GM23248 (cell line): ENCODE data around the gene ZNF813. TPM values are rescaled to one million over a fixed set of nuclear protein-coding genes. Genes with fewer than 3 reads are reported as not detected.
A peak's percentile ranks its signal among the peaks of the same experiment; 100 is the strongest.

ENCODE experiments used
- DNase-seq: peaks from one replicate; pipeline ENCODE4 v3.0.0-alpha.2; 2015
- H2AFZ ChIP-seq: fragments of 200-600 bp; sonication (generic); 2 replicates; pipeline ENCODE4 v1.6.1; 2016; ENCODE audit warnings: antibody characterized with exemption
- H3F3A ChIP-seq: fragments of 200-600 bp; sonication (generic); 2 replicates; pipeline ENCODE4 v1.6.1; 2016; ENCODE audit warnings: mild to moderate bottlenecking, antibody characterized with exemption, mixed run types; ENCODE audit not compliant: insufficient read depth
- H3K27ac ChIP-seq: fragments of 200-600 bp; sonication (generic); 2 replicates; pipeline ENCODE4 v1.5.1; 2016; ENCODE audit warnings: mild to moderate bottlenecking
- H3K27me3 ChIP-seq: fragments of 200-600 bp; sonication (generic); replicated peaks from 2 replicates; pipeline ENCODE4 v1.6.1; 2016; ENCODE audit warnings: mild to moderate bottlenecking; ENCODE audit not compliant: insufficient read depth
- H3K36me3 ChIP-seq: fragments of 200-600 bp; sonication (generic); 2 replicates; pipeline ENCODE4 v1.6.1; 2016; ENCODE audit warnings: low read depth, mild to moderate bottlenecking
- H3K4me1 ChIP-seq: fragments of 200-600 bp; sonication (generic); 2 replicates; pipeline ENCODE4 v1.6.1; 2016; ENCODE audit warnings: mild to moderate bottlenecking; ENCODE audit not compliant: insufficient read depth
- H3K4me2 ChIP-seq: fragments of 200-600 bp; sonication (generic); one replicate; pipeline ENCODE4 v1.6.1; 2016; ENCODE audit warnings: mild to moderate bottlenecking; ENCODE audit not compliant: unreplicated experiment
- H3K4me3 ChIP-seq: fragments of 200-600 bp; sonication (generic); 2 replicates; pipeline ENCODE4 v1.5.1; 2016; ENCODE audit warnings: mild to moderate bottlenecking
- H3K79me2 ChIP-seq: fragments of 200-600 bp; sonication (generic); 2 replicates; pipeline ENCODE4 v1.6.1; 2016; ENCODE audit warnings: mild to moderate bottlenecking; ENCODE audit not compliant: insufficient read depth
- H3K9ac ChIP-seq: fragments of 200-600 bp; sonication (generic); 2 replicates; pipeline ENCODE4 v1.6.1; 2016; ENCODE audit warnings: mild to moderate bottlenecking
- H3K9me2 ChIP-seq: fragments of 200-600 bp; sonication (generic); 2 replicates; pipeline ENCODE4 v1.6.1; 2016; ENCODE audit warnings: mixed run types, mild to moderate bottlenecking, moderate library complexity; ENCODE audit not compliant: insufficient read depth
- H3K9me3 ChIP-seq: fragments of 200-600 bp; sonication (generic); one replicate; pipeline ENCODE4 v1.6.1; 2017; ENCODE audit warnings: low read depth
- H4K20me1 ChIP-seq: fragments of 200-600 bp; sonication (generic); 2 replicates; pipeline ENCODE4 v1.6.0; 2016; ENCODE audit not compliant: insufficient read depth
- EZH2 ChIP-seq: fragments of 200-600 bp; sonication (generic); IDR thresholded peaks from 2 replicates; pipeline ENCODE4 v1.6.1; 2018; ENCODE audit warnings: antibody characterized with exemption, mild to moderate bottlenecking; ENCODE audit not compliant: insufficient read depth, poor library complexity, severe bottlenecking
- EZH2phosphoT487 ChIP-seq: fragments of 200-600 bp; sonication (generic); IDR thresholded peaks from 2 replicates; pipeline ENCODE4 v1.6.1; 2018; ENCODE audit warnings: antibody characterized with exemption, moderate library complexity, mild to moderate bottlenecking, low read depth; ENCODE audit not compliant: insufficient read depth
- WGBS, 2 experiments: methylation state at CpG; one replicate each; pipeline ENCODE4 v1.1.6; 2015 to 2017; ENCODE audit warnings: low lambda C conversion rate in 2 of 2, low coverage in 1 of 2; ENCODE audit errors: missing lambda C conversion rate in 2 of 2; 5-methylcytosine and 5-hydroxymethylcytosine counted together
- in situ Hi-C: fragments of 300-500 bp; cut with MboI; formaldehyde crosslinking; loops from 2 replicates; pipeline ENCODE4 v1.15.0; 2020
- polyA plus RNA-seq: library from polyadenylated mRNA; unstranded; fragments of >200 nt; fragmentation: Nextera tagmentation; extraction: Ambion mirVana; gene quantifications from 2 replicates; pipeline ENCODE4 v1.2.1, GENCODE V29; 2016
- total RNA-seq: library from RNA; depleted of rRNA; stranded (reverse); fragments of >200 nt; shearing (Covaris generic); gene quantifications from 2 replicates; pipeline ENCODE4 v1.2.3, GENCODE V29; 2014

Gene ZNF813
- total and polyA plus RNA-seq, 2 experiments from 2014 or later: 1.0 to 2.7 TPM

GRCh38 chr19:53531457-53531856 lies 63.9 kb downstream of the ZNF813 start:
- Histone ChIP-seq H3F3A (peaks cover 6% of the 10 kb centered on the region; the same call in 1 of the 2 replicates), H3K4me3 (no peak overlapping the region), H3K79me2 (no peaks in the 10 kb centered on the region), H3K4me2 (no peak overlapping the region), H3K27me3 (no peaks in the 10 kb centered on the region), H3K4me1 (no peaks in the 10 kb centered on the region), H4K20me1 (no peaks in the 10 kb centered on the region), H3K9me3 (no peaks in the 10 kb centered on the region), H3K36me3 (no peaks in the 10 kb centered on the region), H3K9me2 (no peaks in the 10 kb centered on the region), H3K27ac (no peak overlapping the region), H3K9ac (no peak overlapping the region), H2AFZ (no peak overlapping the region)
- in situ Hi-C loops: no loop called here
- WGBS, 2 experiments: 85 to 89% methylated on average over 4 of the region's 4 CpGs
- TF ChIP-seq EZH2 (no peak), EZH2phosphoT487 (no peak)
- no peak for DNase-seq

GRCh38 chr19:53532362-53532761 lies 64.8 kb downstream of the ZNF813 start:
- H2AFZ ChIP-seq: no peak overlapping the region; the same call in 1 of the 2 replicates
- TF ChIP-seq EZH2: no peak
- TF ChIP-seq EZH2phosphoT487: no peak
- no peaks in the 10 kb centered on the region for H3K36me3 ChIP-seq
- peak; percentile 47 for DNase-seq
- H3K4me1 ChIP-seq: no peaks in the 10 kb centered on the region
- no peak overlapping the region for H3K9ac ChIP-seq
- H3K4me3 ChIP-seq: no peak overlapping the region
- no peaks in the 10 kb centered on the region for H3K79me2 ChIP-seq
- no peaks in the 10 kb centered on the region for H3K27me3 ChIP-seq
- no peak overlapping the region for H3K4me2 ChIP-seq
- H3K27ac ChIP-seq: no peak overlapping the region
- H3K9me3 ChIP-seq: no peaks in the 10 kb centered on the region
- H3F3A ChIP-seq: peaks cover 6% of the 10 kb centered on the region; the same call in 1 of the 2 replicates
- in situ Hi-C loops: no loop called here
- H3K9me2 ChIP-seq: no peaks in the 10 kb centered on the region
- no peaks in the 10 kb centered on the region for H4K20me1 ChIP-seq
- 91 to 100% methylated on average over 1 of the region's 1 CpG for WGBS, 2 experiments

- Histone ChIP-seq H3K27ac (no peak overlapping the region), H3F3A (peaks cover 6% of the 10 kb centered on the region; the same call in 1 of the 2 replicates), H3K9me2 (no peaks in the 10 kb centered on the region), H3K9me3 (no peaks in the 10 kb centered on the region), H3K4me3 (no peak overlapping the region), H3K27me3 (no peaks in the 10 kb centered on the region), H3K4me2 (no peak overlapping the region), H3K79me2 (peaks cover 21% of the 10 kb centered on the region), H3K9ac (no peak overlapping the region), H3K4me1 (no peaks in the 10 kb centered on the region), H3K36me3 (peaks cover 5% of the 10 kb centered on the region; the same call in 1 of the 2 replicates), H4K20me1 (no peaks in the 10 kb centered on the region), H2AFZ (no peak overlapping the region)
- TF ChIP-seq EZH2phosphoT487: 0 out of 2 replicates have a peak, but pooled peaks have one; percentile 27
- TF ChIP-seq EZH2: no peak
- DNase-seq: no peak
- in situ Hi-C loops: no loop called here
Observed at GRCh38 chr19:53536225-53536548, 68.7 kb downstream of the ZNF813 start.

GRCh38 chr19:53537121-53537520 lies 69.6 kb downstream of the ZNF813 start:
- H3K79me2 ChIP-seq: peaks cover 21% of the 10 kb centered on the region
- in situ Hi-C loops: no loop called here
- H3K27ac ChIP-seq: peak overlapping the region; percentile 83
- peaks cover 5% of the 10 kb centered on the region; the same call in 1 of the 2 replicates for H3K36me3 ChIP-seq
- H3K4me2 ChIP-seq: peak overlapping the region; percentile 80
- H3F3A ChIP-seq: peaks cover 9% of the 10 kb centered on the region; the same call in 1 of the 2 replicates
- H2AFZ ChIP-seq: peak overlapping the region; percentile 68
- peak overlapping the region; percentile 99 for H3K9ac ChIP-seq
- no peak for TF ChIP-seq EZH2phosphoT487
- TF ChIP-seq EZH2: no peak
- no peaks in the 10 kb centered on the region for H4K20me1 ChIP-seq
- H3K4me1 ChIP-seq: peaks cover 8% of the 10 kb centered on the region
- no peaks in the 10 kb centered on the region for H3K9me3 ChIP-seq
- WGBS, 2 experiments: 59 to 65% methylated on average over 11 of the region's 11 CpGs
- peak overlapping the region; percentile 86 for H3K4me3 ChIP-seq
- no peak for DNase-seq
- H3K27me3 ChIP-seq: no peaks in the 10 kb centered on the region
- H3K9me2 ChIP-seq: no peaks in the 10 kb centered on the region
